ENCODE data around the gene TAC4. TPM values are rescaled to one million over a fixed set of nuclear protein-coding genes. Genes with fewer than 3 reads are reported as not detected.

TAC4 gene
- total RNA-seq, 1 donor from 2014 or later = not detected

DNA sequence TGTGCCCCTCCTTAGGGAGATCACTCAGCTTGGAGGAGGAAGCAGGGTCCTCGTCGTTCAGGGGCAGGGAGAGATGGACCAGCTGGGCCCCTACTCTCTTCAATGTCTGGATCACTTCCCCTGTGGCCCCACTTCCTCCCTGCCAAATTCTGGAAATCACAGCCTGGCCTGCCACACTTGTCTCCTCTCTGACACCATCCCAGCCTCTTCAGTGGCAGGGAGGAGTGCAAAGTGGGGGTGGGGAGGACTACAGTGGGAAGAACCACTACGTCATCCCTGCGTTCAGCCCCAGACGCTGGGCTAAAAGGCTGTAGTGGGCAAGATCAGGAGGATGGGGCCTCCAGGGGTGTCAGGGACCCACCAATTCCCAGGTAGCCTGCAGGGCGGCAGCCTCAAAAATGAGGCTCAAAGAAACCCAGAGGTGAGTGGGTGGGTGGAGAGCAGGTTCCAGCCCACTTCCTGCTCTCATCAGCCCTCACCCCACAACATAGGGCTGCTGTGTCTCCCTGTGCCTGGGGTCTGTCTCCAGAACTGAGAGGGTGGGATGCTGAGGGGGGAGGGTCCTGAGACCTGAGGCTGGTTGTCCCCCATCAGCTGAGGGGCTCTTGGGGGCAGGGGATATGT lies 25.0 kb upstream of the TAC4 start:
- DNase-seq = no peak

DNA sequence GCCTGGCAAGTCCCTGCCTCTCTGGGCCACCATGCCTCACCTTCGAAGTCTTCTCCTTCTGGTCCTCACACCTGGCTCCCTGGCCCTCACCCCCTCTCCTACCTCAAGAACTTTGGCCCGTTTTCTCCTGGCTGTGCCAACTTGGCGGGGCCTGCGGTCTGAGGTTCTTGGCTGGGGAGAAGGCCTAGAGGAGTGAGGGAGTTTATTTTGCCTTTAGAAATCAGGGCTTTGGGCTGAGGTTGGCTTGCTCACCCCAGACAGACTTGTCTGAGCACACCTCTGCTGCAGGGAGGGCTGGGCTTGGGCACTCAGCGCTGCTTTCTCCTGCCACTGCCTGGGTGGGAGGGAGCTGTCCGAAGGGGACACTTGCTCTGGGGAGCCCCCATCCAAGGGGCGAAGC lies 23.3 kb upstream of the TAC4 start:
- no peak for DNase-seq

DNA sequence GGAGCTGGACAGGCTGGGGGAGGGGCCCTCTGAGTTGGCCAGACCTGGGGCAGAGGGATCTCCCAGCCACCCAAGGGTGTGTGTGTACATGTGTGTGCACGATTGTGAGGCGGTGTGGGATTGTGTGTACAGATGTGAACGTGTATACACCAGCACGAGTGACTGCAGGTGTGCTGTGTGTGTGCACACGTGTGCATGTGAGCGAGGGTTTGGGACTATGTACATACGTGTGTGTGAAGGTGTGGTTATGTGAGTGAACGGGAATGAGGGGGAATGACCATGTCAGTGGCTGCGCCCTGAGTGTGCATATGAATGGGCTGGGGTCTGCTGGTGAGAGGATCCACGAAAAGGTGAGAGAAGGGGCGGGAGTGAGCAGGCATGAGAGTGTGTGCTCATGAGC lies 22.4 kb upstream of the TAC4 start:
- no peak for DNase-seq

DNA sequence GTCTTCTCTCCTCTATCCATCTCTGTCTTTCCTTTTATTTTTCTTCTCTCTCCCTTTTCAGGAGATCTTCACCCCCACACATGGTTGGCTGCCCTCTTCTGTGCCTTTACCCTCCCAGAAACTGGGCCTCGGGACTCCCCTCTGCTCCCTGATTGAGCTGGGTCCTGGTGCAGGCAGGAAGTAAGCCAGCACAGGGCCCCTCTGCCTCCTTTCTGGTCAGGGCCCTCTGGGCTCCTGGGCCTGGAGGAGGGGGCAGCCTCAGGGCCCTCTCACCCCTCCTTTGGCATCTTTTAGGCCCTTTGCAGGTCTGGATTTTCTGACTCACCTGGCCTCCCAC lies 21.1 kb upstream of the TAC4 start:
- no peak for DNase-seq

DNA sequence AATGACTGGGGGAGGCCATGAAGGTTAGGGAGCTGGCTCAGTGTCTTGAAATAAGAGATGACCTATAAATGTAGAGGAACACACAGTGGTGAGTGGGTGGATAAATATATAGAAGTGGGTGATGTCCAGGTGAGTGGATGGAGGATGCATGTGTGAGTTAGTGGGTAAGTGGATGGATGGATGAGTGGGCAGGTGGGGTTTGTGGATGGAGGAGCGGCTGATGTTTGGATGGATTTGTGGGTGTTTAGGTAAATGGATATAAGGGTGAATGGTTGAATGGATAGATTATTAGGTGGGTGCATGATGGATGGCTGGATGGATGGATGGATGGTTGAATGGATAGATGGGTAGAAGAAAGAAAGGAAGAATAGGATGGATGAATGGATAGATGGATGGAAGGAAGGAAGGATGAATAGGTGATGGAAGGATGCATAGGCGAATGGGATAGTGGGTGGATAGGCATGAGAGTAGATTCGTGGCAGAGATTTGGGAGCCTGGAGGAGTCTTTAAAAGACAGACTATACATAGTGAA lies 19.1 kb upstream of the TAC4 start:
- DNase-seq = no peak

DNA sequence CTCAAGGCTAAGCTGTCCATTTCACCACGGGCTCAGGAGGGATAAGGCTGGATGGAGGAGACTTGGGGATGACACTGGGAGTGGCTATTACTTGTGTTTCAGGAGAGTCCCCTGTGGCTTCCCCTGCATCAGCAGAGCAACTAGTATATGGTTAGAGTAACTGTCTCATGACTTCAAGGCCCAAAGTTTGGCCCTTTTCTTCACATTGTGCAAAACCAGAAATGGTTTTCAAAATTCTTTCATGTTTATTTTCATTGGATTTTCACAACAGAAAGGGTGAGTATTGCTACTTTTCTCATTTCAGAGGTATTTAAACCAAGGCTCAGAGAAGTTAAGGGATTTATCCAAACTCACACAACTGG lies 18.1 kb upstream of the TAC4 start:
- no peak for DNase-seq

DNA sequence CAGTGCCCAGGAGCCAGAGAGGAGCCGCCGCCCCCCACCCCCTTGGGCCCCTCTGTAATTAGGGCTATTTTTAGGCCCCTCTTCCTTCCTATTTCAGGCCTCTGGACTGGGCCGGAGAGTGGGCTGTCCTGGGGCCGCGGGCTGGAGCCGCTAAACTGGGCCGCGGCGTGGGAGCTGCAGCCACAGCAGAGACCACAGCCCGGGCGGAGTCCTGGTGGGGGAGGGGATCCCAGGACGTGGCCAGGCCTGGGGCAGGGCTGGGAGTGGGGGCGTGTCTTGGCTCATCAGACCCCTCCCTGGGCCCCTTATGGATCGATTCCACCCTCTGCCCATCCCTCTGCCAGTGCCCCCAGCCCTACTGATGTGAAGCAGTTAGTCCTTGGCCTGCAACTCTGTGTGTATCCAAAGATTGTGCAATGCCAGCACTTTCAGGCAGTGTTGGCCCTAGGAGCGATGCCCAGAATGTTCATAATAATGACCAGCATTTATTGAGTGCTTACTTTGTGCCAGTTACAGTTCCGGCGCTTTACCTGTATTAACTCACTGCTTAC lies 15.0 kb upstream of the TAC4 start:
- DNase-seq = no peak

DNA sequence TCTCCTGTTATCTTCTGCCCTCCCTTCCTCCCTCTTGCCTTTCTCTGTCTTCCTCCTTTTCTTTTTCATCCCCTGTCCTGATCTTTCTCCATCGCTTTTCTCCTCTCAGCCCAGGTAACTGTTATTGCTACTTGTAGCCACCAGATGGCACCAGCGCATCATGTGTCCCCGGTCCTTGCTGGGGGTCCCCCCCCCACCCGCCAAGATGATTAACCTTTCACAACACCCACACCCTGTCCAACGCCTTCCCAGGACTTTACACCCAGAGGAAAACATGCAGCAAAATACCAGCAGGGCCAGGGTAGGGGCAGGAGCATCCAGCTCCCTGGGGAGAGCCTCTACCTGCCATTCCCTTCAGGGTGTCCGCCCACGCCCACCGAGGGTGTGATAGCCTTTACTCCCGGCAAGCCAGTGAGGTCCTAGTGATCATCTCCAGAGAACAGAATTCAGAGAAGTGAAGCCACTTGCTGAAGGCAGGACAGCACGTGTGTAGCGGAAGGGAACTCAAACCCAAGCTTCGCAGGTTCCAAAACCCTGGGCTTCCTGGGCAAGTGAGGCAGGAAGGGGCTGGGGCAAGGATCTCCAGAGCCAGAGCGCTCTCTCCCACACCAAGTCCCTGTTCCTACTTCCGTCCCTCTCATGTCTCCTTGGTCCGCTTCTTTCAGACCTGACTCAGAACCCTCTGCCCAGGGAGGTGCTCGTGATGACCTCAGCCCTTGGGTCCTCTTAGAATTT lies 13.4 kb upstream of the TAC4 start:
- DNase-seq = peak; percentile 11

DNA sequence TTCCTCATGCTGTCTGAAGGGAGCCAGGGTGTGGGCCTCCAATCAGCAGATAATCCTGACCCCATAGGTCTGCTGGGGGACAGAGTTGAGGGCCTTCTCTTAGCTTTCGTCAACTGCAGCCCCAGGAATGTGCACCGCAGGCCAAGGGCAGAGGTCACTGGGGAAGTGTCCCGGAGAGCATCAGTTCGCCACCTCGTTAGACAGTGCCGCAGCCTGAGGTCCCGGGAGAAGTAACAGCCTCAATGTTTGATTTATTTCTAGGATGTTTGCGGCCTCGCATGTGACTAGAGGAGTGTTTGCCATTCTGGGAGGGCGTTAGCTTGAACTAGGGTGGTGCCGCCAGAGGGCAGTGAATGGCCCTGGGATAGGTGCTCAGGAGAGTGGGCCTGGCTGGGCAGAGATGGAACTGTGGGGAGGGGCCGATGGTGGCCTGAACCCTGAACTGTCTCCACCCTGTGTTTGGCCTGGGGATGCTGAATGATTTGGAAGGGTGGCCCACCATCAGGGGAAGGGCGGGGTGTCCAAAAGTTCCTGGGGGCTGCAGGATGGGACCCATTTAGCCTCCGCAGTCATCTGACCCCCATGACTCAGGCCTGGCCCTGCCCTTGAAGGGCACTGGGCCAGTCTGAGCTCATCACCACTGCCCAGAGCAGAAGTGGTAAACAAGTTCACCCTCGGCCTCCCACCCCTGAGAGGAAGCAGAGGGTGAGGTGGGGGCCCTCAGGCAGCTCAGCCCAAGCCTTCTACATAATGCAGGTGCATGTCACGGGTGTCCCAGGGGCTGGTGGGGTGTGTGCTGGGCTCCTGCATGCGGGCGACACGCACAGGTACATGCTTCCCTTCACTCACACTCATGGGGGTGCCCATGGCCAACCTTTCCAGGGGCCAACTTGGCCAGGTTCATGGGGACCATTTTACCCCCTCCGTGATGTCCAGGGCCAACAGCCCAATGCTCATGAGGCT lies 12.4 kb upstream of the TAC4 start:
- no peak for DNase-seq

DNA sequence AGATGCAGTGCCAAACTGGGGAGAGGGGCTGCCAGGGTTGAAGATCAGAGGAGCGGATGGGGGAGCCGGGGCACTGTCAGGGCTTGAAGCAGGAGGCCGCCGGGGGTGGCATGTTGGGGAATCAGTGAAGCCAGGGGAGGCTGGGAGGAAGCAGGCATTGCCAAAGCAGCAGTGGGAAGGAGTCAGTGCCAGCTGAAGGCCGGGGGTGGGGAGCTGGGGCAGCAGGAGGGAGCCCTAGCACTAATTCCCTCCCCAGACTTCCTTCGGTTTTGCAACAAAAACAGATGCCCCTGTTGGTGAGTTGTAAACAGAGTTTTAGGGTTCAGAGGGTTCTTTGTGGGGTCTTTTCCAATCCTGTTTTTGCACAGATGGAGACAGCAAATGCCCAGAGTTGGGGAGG lies 10.9 kb upstream of the TAC4 start:
- no peak for DNase-seq

DNA sequence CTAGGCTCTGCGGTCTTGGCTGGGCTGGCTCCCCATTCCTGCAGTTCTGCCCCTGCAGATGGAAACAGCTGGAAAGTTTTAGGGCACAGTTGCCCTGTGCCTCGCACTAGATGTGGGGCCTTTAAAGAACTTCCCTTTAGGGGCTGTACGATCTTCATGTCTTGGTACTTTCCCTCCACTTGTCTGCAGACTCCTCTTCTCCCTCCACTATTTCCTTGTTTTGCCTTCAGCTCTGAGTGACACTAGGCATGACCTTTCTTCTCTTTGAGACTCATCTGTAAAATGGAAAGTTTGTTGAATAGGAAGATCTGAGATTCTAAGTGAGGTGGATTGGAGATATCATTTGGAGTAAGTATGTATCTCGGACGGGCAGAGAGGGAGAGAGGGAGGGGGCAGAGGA lies 6.3 kb upstream of the TAC4 start:
- no peak for DNase-seq

DNA sequence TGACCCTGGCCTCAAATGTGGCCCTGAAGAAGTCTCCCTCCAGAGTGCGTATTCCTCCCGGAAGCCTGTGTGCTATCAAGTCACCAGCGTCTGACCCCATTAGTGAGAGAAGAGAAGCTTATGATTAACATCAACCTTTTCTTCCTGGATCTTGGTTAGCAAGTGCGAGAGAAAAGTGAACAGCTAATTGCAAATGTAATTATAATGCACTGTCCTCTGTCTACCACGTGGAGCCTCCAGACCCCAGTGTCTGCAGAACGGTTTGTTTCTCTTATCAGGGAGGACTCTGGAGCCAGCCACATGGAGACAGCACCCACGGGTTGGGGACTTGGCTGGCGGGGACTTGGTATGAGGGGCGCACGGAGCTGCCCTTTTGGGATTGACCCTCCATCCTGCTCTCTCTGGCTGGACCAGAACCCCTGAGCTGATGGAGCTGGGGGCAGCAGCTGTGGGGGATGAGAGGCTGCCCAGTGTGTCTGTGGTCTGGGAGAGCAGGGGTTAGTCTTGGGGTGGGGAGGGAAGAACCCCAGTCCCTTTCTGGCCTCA lies 5.7 kb upstream of the TAC4 start:
- DNase-seq = no peak

DNA sequence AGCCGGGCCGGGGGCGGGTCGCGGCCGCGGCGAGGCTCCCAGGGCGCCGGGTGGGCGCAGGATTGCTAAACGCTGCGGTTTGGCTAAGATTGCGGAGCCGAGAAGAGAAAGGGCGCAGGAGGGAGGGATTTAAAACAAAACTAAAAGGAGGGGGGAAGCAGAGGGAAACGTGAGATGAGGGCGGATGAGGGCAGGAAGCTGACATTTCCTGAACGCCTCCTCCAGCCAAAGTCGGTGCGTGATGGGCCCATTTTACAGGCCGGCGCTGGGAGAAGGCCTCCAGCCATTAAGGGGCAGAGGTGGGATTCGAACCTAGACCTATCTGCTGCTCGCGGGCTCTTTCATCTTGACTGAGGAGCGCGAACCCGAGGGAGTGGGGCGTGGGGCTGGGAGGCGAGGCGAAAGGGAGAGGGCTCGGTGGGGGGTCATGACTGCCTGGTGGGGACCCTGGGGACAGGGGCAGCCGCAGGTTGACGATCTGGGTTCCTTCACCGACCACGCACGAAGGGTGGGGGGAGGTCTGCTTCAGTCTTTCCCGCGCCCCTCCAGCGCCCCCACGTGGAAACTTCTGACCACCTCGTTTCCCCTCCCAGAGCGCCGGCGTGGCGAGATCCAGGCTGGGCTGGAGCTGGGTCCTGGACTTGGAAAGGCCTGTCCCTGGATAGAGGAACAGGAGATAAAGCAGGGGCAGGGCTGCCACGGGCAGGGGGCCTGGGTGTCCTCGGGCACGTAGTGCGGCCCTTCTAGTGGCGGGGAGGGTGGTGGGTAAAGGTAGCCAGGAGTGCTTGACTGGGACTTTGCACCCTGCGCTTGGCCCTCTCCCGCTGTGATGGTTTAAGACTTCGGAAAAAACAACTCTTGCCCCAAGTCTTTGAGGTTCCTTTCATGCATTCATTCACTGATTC lies 3.8 kb upstream of the TAC4 start:
- peak; percentile 50 for DNase-seq

DNA sequence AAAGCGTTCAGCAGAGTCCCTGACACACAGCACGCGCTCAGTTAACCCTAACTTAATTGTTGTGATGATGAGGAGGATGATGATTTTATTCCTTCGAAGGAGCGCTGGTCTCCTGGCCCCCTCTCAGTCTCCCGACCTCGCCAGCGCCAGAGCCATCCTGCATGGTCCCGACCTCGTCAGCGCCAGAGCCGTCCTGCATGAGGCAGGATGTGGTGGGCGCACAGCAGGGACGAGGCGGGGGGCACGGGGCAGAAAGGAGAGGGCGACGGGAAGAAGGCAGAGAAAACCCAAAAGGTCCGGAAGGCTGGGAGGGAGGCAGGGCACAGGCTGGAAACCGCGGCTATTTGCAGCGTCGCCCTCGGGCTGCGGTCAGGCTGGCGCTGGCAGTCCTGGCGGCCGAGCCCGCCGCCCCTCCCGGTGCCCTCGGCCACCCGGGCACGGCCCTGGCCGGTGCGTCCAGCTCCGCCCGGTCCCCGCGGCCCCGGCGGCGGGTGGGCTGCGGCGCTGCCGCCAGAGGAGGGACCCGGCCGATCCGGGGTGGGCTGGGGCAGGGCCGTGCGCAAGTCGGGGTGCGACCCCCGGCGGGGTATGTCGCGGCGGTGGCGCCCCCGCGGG lies 3.0 kb upstream of the TAC4 start:
- no peak for DNase-seq

DNA sequence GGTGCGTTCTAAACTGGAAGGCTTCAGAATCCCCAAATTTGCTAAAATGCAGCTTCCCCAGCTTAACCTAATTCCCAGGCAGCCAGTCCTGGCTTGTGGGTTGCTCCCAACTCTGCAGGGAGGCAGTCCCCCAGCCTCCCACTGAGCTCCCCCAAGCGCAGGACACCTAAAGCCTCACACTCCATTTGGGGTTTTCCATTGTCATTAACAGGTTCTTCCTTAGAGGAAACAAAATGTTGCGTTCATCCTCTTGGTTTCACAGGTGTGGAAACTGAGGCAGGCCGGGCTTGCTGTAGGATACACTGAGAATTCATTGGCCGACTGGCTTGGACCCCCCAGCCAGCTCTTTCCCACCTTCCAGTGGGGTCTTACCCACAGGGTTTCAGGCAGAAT lies 2.3 kb upstream of the TAC4 start:
- DNase-seq = no peak

DNA sequence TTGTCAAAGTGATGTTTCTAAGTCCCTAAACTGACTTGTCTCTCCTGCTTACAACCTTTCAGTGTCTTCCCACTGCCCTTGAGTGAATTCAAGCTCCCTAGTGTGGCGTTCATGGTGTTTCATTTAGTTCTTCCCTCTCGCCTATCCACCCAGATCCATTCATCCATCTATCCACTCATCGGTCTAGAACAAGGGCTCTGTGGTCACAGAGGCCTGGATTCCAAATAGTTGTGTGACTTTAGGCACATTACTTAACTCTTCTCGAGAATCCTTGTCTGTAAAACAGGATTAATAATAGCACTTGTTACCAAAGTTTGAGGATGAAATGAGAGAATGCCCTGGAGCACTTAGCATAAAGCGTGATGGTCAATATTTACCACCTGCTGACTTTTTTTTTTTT lies 870 bp upstream of the TAC4 start:
- DNase-seq = no peak

DNA sequence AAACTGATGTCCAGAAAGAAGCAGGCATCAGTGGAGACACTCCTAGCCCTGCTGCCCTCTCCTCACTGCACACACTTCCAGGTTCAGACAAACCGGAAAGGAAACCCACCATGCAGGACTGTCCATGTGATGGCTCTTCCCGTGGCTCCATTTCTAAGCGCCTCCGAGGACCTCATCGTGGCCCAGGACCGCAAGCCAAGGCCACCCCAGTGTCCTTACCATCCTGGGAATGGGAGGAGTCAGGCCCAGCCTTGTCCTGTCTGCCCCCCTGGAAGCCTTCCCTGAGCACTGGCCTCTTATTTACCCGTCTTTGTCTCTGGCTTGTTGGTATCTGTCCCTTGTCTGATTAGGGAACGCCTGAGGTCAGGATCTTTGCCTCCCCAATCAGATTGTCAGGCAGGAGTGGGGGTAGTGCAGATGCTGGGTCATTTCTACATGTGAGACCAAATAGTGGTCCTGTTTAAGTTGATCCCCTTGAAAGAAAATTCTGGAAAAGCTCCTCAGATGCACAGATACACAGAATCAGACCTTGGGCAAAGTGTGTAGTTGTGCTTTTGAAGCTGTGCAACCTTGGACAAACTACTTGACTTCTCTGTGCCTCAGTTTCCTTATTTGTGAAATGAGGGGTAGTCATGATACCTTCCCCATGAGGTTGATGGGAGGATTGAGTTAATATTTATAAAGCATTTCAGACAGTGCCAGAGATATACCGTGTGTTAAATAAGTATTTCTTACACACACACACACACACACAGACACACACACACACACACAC lies 744 bp downstream of the TAC4 start:
- DNase-seq = no peak

DNA sequence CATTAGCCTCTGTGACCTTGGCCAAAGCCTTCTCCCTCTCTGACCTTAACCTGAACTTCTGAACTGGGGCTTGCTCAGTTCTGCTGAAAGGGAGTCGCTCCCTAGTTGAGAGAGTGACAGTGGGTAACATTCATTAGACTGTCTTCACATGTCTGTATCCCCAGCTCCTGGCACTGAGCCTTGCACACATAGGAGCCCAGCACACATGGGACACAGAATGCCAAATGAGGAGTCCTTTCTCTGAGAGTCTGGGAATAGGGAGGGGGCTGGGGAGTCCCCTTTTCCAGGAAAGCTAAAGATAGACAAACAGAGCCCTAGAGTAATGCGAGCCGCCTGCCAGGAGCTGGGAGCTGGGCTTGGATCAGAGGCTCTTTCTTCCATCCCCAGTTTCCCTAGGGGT lies 2.5 kb downstream of the TAC4 start:
- peak; percentile 91 for DNase-seq

DNA sequence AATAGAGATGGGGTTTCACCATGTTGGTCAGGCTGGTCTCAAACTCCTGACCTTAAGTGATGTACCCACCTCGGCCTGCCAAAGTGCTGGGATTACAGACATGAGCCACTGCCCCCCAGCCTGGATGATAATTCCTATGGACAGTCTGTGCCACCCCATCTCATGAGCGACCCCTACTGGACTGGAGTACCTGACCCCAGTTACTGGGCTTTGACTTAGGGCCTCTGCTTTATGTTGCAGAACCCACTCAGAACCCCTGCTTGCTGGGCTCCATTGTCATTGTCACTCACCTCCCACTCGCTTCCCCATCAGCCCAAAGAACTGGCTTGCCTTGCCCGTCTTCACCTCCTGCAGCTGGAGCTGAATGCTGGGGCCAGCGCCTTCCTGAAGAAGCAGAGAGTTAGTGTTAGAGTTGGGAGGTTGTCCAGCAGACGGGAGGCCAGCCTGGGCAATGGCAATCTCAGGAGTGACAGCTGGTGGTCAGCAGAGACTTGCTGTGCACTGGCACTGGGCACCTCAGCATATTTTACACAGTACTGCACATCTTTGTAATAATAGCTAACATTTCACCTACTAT lies 4.0 kb downstream of the TAC4 start:
- DNase-seq = no peak

DNA sequence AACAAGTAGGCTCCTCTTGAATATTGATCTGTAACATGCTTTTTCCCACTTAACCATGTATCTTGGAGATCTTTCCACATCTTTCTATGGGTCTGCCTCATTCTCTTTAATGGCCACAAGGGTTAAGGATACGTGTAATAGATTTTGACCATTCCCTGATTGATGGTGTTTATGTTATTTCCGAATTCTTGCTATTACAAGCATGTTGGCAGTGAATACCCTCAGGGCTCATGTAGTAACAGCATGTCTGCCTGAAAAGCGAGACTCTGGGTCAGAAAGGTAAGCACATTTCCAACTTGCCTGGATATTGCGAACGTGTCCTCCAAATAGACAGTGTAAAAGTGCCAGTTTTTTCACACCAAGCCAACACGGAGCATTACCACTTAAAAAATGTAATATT lies 5.0 kb downstream of the TAC4 start:
- DNase-seq = no peak

Data from skin of body (tissue), 2 donors.